Medulla oblongata (tissue), 1 donor: ENCODE results near the gene OSBPL7.

Experiments used
- DNase-seq: peaks from one replicate; pipeline ENCODE4 v3.0.0-alpha.2; 2015; ENCODE audit errors: extremely low spot score

OSBPL7 gene

DNA sequence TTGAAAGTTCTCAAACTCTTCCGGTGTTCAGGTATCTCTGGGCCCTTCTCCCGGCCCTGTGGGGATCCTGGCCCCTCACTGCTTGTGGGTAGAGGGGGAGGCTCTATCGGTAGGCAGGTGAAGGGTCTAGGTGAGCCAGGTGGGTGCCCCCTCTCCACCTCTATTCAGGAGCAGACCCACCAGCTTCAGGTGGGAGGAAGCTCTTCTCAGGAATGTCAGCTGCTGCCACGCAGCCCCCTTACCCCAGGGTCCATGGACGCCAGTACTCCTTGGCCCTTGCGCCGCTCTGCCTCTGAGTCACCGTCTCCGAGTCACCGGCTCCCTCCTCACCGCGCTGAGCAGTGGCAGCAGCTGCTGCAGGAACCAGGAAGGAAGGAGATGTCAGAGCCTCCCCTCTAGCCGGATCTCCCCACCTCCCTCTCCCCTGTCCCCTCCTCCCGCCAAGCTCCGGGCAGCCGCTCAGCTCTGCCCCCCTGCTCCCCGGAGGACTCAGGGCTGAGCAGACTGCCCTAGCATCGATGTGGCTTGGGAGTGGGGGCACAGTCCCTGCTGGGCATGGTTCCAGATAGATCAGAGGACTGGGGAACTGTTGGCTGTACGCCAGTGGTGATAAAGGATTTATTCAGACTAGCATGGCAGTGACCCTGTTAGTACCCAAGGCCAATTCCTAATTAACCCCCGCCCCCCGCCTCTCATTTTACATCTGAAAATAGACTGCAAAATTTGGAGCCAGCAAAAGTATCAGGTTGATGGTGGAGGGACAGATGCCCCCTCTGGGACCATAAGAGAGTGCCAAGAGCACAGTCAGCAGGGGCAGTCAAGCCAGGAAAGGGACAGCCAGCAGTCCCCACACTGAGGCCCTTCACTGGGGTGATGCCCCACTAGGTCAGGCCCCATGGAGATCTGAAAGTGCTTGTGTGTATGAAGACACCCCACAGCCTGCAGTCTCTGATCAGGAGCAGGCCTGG is at the start of gene OSBPL7:
Gene OSBPL7 (minus strand): TSS at position 371 of the 968 bp plus-strand sequence. CDS start 1,516 bp downstream, outside the sequence.
- peak; percentile 83 for DNase-seq

GRCh38 chr17:47871048-47871447 is 49.5 kb upstream of the OSBPL7 start:
- no peak for DNase-seq

GRCh38 chr17:47870056-47870455 is 48.5 kb upstream of the OSBPL7 start:
- DNase-seq: no peak

DNA sequence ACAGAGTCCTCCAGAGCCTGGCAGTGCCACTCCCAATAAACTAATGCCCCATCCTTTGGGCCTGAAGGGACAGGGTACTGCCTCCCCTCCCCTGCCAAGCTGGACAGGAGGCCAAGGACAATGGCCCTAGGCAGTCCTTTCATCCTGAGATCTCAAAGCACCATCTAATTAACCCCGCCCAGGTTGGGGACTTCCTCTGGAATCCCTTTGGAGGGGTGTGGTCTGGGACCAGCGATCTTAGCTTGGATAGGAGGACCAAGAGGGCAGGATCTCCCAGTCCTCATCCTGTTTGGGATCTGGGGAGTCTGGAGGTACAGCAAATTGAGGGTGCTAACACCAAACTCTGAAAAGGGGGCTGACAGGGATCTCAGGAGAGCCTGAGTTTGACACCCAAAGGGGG is 47.5 kb upstream of the OSBPL7 start:
- DNase-seq: no peak

- DNase-seq: no peak
Measured at GRCh38 chr17:47867813-47868533, 46.4 kb upstream of the OSBPL7 start.

GRCh38 chr17:47866941-47867340 is 45.3 kb upstream of the OSBPL7 start:
- no peak for DNase-seq

DNA sequence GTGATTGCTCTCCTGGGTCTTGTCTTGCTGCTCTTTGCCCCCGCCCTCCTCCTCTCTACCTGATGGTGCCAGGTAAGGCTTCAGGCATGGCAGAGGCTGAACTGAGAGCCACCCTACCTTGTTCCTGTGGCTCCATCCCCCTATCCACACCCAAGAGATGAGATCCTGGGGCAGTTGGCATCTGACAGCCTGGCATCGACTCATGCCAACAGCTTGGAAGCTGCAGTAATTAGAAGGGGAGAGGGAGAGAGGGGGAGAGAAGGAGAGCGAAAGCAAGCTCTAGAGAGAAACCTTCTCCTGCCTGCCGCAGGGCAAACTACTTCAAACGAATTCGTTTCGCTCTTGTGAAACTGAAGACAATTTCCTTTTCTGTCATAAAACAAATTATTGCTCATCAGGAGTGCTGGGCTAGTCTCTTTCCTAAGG is 43.2 kb upstream of the OSBPL7 start:
- DNase-seq: no peak

DNA sequence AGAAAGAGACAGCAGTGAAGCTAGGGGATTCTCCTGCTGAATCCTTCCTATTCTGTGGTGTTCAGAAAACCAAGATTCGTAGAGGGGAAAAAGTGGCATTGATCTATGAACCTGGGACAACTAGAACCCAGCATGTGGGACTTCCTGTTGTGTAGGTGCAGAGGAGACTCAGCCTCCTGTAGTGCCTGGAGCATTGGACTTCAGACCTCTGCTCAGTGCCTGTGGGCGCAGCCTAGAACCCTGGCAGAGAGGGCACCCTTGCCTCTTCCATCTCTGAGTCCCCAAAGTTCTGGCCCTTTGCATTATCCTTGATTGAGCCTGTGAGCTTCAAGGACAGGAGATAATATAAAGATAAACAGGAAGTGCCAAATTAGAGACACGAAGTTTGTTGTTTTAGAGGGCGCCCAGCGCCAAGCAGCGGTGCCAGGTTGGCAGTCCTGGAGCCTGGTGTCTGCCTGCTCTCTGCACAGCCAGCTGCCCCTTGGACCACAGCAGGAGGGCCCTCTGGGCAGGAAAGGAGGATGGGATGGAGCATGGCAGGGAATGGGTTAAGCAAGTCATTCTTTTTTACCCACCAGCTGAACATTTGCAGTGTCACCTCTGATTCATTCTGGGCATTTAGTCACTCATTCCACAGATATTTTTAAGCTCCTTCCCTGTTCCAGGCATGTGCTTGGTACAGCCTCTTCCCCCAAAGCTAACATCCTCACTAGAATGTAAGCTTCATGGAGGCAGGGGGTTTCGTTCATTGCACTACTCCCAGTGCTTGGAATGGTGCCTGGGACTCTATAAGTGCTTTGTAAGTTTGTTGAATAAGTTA is 41.2 kb upstream of the OSBPL7 start:
- DNase-seq: no peak

GRCh38 chr17:47860386-47860785 is 38.8 kb upstream of the OSBPL7 start:
- no peak for DNase-seq

DNA sequence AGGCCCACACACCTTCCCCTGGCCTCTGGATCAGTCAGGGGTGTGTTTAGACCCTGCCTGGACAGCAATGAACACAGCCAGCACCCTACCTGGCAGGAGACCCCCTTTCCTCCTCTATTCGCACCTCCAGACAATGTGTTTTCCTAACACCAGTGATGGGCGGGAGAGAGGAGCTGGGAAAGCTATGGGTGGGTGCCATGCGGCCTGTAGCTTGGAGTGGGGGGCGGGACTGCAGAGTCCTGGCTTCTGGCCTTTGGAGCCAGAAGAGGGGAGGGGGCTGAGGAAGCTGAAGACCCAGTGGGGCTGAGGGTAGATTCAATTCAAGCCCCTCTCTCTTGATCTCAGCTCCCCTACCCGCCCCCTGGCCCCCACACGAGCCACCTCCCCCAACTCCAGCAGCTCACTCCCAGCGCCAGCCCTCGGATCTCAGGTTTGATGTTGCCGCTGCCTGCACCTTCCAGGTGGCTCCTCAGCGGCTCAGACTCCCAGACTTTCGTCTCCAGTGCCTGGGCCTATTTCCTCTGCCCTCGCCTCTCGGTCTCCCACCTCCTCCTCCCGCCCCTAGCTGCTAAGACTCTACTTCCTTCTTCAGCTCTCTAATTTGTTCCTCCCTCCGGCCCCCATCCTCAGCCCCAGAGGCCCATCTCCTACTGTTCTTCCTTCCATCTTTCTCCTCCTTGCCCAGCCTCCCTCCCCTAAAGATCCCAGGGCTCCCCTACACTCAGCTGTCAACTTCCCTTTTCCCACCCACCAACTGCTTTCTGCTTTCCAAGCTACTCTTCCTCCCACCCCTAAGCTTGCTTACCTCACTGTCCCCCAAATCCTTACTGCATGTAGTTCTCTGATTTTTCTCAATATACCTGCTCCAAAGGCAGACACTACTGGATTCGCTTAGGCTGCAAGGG is 36.2 kb upstream of the OSBPL7 start:
- no peak for DNase-seq

- no peak for DNase-seq
Measured at GRCh38 chr17:47856830-47857229, 35.2 kb upstream of the OSBPL7 start.

DNA sequence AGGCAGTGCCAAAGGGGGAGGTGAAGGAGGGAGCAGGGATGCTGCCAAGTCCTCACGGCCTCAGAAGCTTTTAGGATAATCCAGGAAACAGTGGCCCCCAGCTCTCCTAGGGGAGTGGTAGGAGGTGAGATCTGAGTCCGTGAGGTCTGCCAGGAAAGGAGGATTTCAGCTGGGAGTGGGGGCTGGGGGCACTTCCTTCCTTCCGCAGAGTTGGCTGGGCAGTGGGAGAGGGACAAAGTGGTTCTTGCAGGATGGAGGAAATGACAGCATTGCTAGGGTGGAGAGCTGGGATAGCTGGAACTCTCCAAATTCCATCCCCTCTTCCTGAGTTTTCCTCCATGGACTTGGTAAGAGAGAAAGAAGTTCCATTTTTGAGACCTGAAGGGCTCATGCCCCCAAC is 34.1 kb upstream of the OSBPL7 start:
- no peak for DNase-seq

- DNase-seq: no peak
Measured at GRCh38 chr17:47853616-47854015, 32.0 kb upstream of the OSBPL7 start.

DNA sequence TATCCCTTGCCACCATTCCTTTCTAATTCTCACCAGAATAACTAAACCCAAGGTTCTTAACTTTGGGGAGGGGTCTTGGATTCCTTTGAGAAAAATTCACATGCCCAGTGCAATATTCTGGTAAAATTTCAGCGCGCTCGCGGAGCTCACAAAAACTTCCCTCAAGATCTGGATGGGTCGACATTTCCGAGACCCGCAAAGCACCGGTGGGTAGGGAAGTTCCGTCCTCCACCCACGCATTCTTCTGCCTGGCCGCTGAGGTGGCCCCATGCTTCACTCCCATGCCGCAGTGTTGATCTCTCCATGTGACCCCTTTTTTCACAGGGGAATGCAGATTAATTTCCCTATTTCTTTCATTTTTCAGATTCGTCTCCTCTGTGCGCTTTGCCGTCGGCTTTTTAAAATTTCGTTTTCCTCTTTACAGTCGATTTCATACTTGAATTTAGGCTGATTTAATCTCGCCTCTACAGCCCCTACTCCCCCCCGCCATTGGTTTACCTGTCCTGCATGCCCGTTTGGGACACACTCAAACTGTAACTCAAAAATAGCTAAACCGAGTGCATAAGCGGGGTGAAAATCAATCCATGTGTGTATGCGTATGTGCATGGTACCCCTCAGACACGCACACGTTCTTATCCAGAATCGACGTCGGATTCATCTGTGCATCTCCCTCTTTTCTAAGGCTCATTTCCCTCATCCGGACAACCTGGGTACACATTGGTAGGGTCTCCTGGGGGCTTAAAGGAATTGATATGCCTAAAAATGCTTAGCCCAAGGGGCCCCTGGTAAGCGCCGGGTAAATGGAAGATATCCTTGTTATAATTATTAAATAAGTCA is 30.7 kb upstream of the OSBPL7 start:
- no peak for DNase-seq

GRCh38 chr17:47851764-47852112 is 30.1 kb upstream of the OSBPL7 start:
- no peak for DNase-seq

GRCh38 chr17:47850692-47851573 is 29.3 kb upstream of the OSBPL7 start, which contains the start of gene SP6:
SP6 (minus strand) TSS chr17:47851163; CDS start chr17:47848429, 2,734 bp downstream.
- DNase-seq: no peak

DNA sequence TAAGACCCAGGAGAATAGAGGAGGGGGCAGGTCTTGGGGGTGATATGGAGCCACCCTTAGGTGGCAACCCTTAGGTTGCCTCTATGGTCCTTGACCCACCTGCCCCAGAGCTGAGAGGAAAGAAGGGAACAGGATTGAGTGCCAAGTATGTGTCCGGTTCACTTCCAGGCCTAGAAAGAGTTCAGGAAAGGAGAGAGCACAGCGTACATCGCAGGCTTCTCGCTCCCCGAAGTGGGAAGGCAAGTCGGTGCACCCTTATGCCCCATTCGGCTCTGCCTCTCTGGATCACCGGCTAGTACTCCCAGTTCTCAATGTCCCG is 28.7 kb upstream of the OSBPL7 start:
- DNase-seq: no peak

DNA sequence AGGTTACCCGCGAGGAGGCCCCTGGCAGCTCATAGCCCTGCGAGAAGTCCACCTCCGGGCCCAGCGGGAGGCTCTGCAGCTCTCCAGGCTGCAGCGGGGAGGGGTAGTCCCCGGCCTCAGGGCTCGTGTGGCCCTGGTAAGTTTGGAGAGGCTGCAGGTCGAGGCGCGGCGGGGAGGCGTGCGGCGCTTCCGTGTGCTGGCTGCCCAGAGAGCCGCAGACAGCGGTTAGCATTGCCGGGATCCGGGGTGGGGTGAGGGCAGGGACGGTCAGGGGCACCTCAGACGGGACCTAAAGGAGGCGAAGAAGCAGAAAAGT is 26.6 kb upstream of the OSBPL7 start:
- DNase-seq: no peak
